Aorta (tissue), 5 donors: ENCODE data around the gene PCDH9. TPM values are rescaled to one million over a fixed set of nuclear protein-coding genes. Genes with fewer than 3 reads are reported as not detected.

Experiments
- ATAC-seq: fragments of 200-7000 bp; cut with Tn5 transposase; one replicate; pipeline ENCODE4 v1.9.1; 2022; ENCODE audit warnings: moderate library complexity; ENCODE audit not compliant: low FRiP score
- DNase-seq, 2 donors: peaks; one replicate each; pipeline ENCODE4 v3.0.0-alpha.2; 2020
- H3K27ac ChIP-seq, 2 donors: one replicate each; pipeline ENCODE4 v1.5.1; 2013; ENCODE audit warnings: low read length in 2 of 2, mild to moderate bottlenecking in 2 of 2, moderate library complexity in 2 of 2, control low read depth in 1 of 2, inconsistent platforms in 1 of 2, low read depth in 1 of 2
- H3K27me3 ChIP-seq, 2 donors: one replicate each; pipeline ENCODE4 v1.6.1; 2013; ENCODE audit warnings: control low read depth in 1 of 2, low read length in 1 of 2, mild to moderate bottlenecking in 1 of 2, moderate library complexity in 1 of 2; ENCODE audit not compliant: insufficient read depth in 2 of 2, control insufficient read depth in 1 of 2
- H3K36me3 ChIP-seq, 2 donors: one replicate each; pipeline ENCODE4 v1.6.1; 2013; ENCODE audit warnings: control low read depth in 1 of 2, low read length in 1 of 2, mild to moderate bottlenecking in 1 of 2; ENCODE audit not compliant: insufficient read depth in 2 of 2, control insufficient read depth in 1 of 2
- H3K4me1 ChIP-seq, 2 donors: one replicate each; pipeline ENCODE4 v1.6.1; 2013; ENCODE audit warnings: low read length in 2 of 2, control low read depth in 1 of 2, mild to moderate bottlenecking in 1 of 2, moderate library complexity in 1 of 2; ENCODE audit not compliant: insufficient read depth in 2 of 2, control insufficient read depth in 1 of 2
- H3K4me3 ChIP-seq, 2 donors: one replicate each; pipeline ENCODE4 v1.5.1; 2013; ENCODE audit warnings: low read length in 2 of 2, control low read depth in 1 of 2, mild to moderate bottlenecking in 1 of 2
- H3K9me3 ChIP-seq: one replicate; pipeline ENCODE4 v1.6.1; 2013; ENCODE audit warnings: mild to moderate bottlenecking, low read length; ENCODE audit not compliant: control insufficient read depth
- WGBS, 2 donors: extraction: QIAGEN DNeasy Blood & Tissue Kit; methylation state at CpG; one replicate each; pipeline ENCODE4 v1.1.7; 2013; 5-methylcytosine and 5-hydroxymethylcytosine counted together
- intact Hi-C, 2 donors: fragments of 100-400 bp; cut with DNase I; formaldehyde crosslinking; loops; one replicate each; pipeline versions ENCODE4 v1.14.2 to v1.15.0; 2022
- polyA plus RNA-seq, 2 donors: library from polyadenylated mRNA; stranded (reverse); fragments of 200-250 nt; gene quantifications; one replicate each; pipeline ENCODE4 v1.2.3, GENCODE V29; 2013
- total RNA-seq, 2 donors: library from RNA; stranded (reverse); fragmentation: NEBNext Ultra II Directional; extraction: Animal tissue kit (Norgen Biotek cat#: 25700); gene quantifications; one replicate each; pipeline ENCODE4 v1.2.1, GENCODE V29; 2021
- donor health status: healthy with polysubstance abuse.
- donor health status: Bipolar disorder and iron deficiency.
- donor health status: DM: no; HTN: no; CAD: no.
- donor health status: DM: no; HTN: no; CAD: no.
- donor health status: DM: yes; HTN: yes; CAD: no.

PCDH9 gene
- total and polyA plus RNA-seq, 4 donors, result 0.38 to 6.3 (median 4.2) TPM

DNA sequence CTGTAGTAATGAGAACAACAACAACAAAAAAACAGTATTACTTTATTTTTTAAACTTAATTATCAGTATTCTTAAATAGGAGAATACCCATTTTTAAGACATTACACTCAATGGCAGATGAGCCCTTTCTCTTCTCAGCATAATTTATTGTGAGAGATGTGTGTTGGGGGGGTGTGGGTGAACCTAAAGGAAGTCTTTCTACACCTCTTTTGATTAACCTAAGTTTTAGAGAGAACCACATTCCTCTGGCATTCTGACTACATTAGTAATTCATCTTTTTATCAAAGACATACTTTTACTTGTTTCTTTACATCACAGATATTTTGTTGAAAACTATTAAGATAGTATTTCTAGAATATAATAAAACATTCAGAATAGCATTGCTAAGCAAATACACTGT, 890.9 kb downstream of the PCDH9 start:
- Histone ChIP-seq H3K4me1 (no peaks in the 10 kb centered on the region), H3K36me3 (no peaks in the 10 kb centered on the region), H3K27me3 (no peaks in the 10 kb centered on the region), H3K9me3 (peaks cover 2% of the 10 kb centered on the region), H3K27ac (no peak overlapping the region), H3K4me3 (no peak overlapping the region)
- intact Hi-C loops, result no loop called here
- no peak for DNase-seq
- no peak for ATAC-seq

DNA sequence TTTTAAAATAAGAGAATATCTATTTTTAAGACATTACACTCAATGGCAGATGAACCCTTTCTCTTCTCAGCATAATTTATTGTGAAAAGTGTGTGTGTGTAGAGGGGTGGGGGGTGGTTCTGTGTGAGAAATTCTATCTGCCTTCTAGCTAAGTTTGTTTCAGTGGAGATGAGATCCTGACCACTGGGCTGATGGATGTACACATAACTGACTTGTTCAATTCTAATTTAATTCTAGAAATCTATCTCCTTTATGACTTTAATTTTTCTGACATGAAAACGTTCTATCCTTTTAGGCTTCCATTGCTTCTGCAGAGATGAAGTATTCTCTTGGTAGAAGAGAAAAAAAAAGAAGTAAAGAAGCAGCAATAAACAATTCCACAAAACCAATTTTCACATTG, 891.6 kb downstream of the PCDH9 start:
- Histone ChIP-seq H3K4me3 (no peak overlapping the region), H3K9me3 (peaks cover 2% of the 10 kb centered on the region), H3K27me3 (no peaks in the 10 kb centered on the region), H3K4me1 (no peaks in the 10 kb centered on the region), H3K36me3 (no peaks in the 10 kb centered on the region), H3K27ac (no peak overlapping the region)
- ATAC-seq (no peak), DNase-seq (no peak)
- intact Hi-C loops, result no loop called here
- WGBS, 2 donors, result 26 to 51% methylated on average over 1 of the region's 1 CpG

DNA sequence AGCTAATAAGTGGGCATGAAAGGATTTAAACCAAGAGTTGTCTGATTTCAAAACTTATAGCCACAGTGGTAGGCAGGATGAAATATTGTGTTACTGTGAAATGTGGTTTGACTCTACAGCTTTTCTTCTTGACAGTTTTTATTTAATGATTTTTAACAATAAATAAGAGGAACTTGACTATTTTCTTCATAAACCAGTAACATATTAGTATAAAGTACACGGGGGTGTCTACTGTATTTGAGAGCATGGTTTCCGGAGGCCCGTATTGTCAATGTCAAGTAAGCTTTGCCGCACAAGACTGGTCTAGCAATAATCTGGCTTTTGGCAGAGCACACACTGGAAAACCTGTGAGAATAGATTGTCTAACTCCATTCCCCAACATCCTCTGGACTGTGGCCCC, 894.5 kb downstream of the PCDH9 start:
- DNase-seq, result no peak
- WGBS, 2 donors, result 92 to 98% methylated on average over 4 of the region's 4 CpGs

DNA sequence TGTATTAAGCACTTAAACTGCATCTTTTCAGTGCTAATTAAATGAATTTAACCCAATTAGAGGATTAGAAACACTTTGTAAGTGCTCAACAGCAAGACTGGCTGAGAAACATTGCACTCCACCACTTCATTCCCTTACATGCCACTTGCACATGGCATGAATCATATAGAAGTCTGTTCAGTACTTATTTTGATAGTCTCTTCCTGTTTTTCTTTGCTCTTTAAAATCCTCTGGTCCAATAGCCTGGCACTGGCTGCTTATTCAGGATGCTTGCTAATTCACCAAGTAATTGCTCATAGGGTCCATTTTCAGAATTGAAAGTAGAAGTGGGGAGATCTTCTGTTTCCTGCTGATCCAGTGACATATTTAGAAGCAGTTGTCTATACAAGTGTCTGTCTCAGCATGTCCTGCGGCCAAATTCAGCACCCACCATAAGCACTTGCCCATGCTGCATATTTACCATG, 900.1 kb downstream of the PCDH9 start:
- Histone ChIP-seq H3K9me3 (no peaks in the 10 kb centered on the region), H3K4me3 (no peak overlapping the region), H3K27ac (no peak overlapping the region), H3K36me3 (no peaks in the 10 kb centered on the region), H3K27me3 (no peaks in the 10 kb centered on the region), H3K4me1 (no peaks in the 10 kb centered on the region)
- intact Hi-C loops, result no loop called here
- 63 to 67% methylated on average over 1 of the region's 1 CpG for WGBS, 2 donors
- no peak for DNase-seq
- ATAC-seq, result no peak

More for the DNA sequence above, 894.5 kb downstream of the PCDH9 start:
- no peak for ATAC-seq
- no peaks in the 10 kb centered on the region for H3K9me3 ChIP-seq
- H3K4me1 ChIP-seq, result no peaks in the 10 kb centered on the region
- no peaks in the 10 kb centered on the region for H3K27me3 ChIP-seq
- no peaks in the 10 kb centered on the region for H3K36me3 ChIP-seq
- no peak overlapping the region for H3K4me3 ChIP-seq
- H3K27ac ChIP-seq, result no peak overlapping the region
- intact Hi-C loops, result no loop called here

DNA sequence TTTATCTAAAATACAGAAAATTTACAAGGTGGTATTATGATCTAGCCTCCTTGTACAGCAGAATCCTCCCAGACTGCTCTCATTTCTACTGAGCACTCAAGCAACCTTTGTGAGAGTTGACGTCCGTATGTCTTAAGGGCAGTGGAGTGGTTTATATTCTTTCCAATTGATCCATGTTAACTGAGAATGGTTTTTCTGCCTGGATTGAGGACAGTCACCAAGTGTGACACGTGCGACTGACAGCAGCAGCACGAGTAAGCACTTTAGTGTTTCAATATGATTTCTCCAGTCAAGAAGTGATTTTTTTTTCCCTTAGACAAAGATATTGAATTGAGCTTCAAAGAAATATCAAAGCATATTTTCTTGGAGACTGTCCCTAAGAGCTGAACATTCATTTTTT, 901.7 kb downstream of the PCDH9 start:
- DNase-seq, result no peak
- H3K36me3 ChIP-seq, result no peaks in the 10 kb centered on the region
- H3K27me3 ChIP-seq, result no peaks in the 10 kb centered on the region
- no peaks in the 10 kb centered on the region for H3K9me3 ChIP-seq
- no peak for ATAC-seq
- H3K4me1 ChIP-seq, result no peaks in the 10 kb centered on the region
- 82 to 88% methylated on average over 5 of the region's 5 CpGs for WGBS, 2 donors
- H3K4me3 ChIP-seq, result no peak overlapping the region
- intact Hi-C loops, result no loop called here
- H3K27ac ChIP-seq, result no peak overlapping the region

- Histone ChIP-seq H3K27ac (no peak overlapping the region), H3K27me3 (no peaks in the 10 kb centered on the region), H3K4me1 (no peaks in the 10 kb centered on the region), H3K36me3 (no peaks in the 10 kb centered on the region), H3K4me3 (no peak overlapping the region), H3K9me3 (no peaks in the 10 kb centered on the region)
- intact Hi-C loops, result no loop called here
- 89 to 93% methylated on average over 3 of the region's 3 CpGs for WGBS, 2 donors
- ATAC-seq (no peak), DNase-seq (no peak)
Measured at GRCh38 chr13:66323745-66324347, 906.3 kb downstream of the PCDH9 start.

GRCh38 chr13:66322936-66323335, 907.2 kb downstream of the PCDH9 start:
- Histone ChIP-seq H3K9me3 (no peaks in the 10 kb centered on the region), H3K4me1 (no peaks in the 10 kb centered on the region), H3K27me3 (no peaks in the 10 kb centered on the region), H3K36me3 (no peaks in the 10 kb centered on the region), H3K4me3 (no peak overlapping the region), H3K27ac (no peak overlapping the region)
- ATAC-seq (no peak), DNase-seq (no peak)
- 10 to 14% methylated on average over 2 of the region's 2 CpGs for WGBS, 2 donors
- intact Hi-C loops, result no loop called here

DNA sequence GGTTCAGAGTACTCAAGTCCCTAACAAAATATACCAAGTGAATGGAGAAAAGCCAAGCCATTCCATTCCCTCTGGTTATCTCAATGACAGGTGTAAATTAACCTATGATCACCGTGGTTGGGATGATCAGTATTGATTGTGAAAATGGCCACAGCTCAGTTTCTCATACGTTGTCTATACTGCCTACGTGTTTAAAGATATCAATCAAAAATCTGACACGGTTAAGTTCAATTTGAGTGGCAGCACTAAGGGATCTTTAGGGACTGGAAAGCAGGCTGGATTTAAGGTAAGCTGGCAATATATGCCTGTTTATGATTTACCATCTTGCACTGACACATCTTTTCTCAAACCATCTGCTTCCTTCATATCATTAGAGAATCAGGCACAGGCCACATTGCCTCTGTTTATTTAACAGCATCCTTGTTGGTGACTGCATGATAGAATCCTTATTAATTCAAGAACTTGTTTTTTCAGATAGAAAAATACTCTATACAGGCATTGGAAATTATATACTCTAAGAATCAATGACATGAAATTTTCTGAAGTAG, 907.9 kb downstream of the PCDH9 start:
- intact Hi-C loops, result no loop called here
- Histone ChIP-seq H3K4me1 (no peaks in the 10 kb centered on the region), H3K36me3 (no peaks in the 10 kb centered on the region), H3K9me3 (no peaks in the 10 kb centered on the region), H3K4me3 (no peak overlapping the region), H3K27ac (no peak overlapping the region), H3K27me3 (no peaks in the 10 kb centered on the region)
- no peak for DNase-seq
- no peak for ATAC-seq
- WGBS, 2 donors, result 88% methylated on average over 4 of the region's 4 CpGs

- Histone ChIP-seq H3K27ac (no peak overlapping the region), H3K4me3 (no peak overlapping the region), H3K4me1 (no peaks in the 10 kb centered on the region), H3K9me3 (no peaks in the 10 kb centered on the region), H3K27me3 (no peaks in the 10 kb centered on the region), H3K36me3 (no peaks in the 10 kb centered on the region)
- 94 to 97% methylated on average over 3 of the region's 3 CpGs for WGBS, 2 donors
- intact Hi-C loops, result no loop called here
- no peak for DNase-seq
- ATAC-seq, result no peak
Measured at GRCh38 chr13:66314911-66315310, 915.2 kb downstream of the PCDH9 start.
